GM13976 (cell line): ENCODE measurements around the gene PARP3.

Source experiments
- DNase-seq: peaks from one replicate; pipeline ENCODE4 v3.0.0; 2012; ENCODE audit warnings: low spot score
- in situ Hi-C: fragments of 300-500 bp; cut with MboI; formaldehyde crosslinking; loops from one replicate; pipeline ENCODE4 v1.12.0; 2022; ENCODE audit warnings: low sequenced_read_pairs, mixed read lengths, inconsistent platforms; ENCODE audit not compliant: unreplicated experiment
- TF ChIP-seq, protein P1 (sequence below): IDR thresholded peaks from 2 replicates; pipeline ENCODE4 v1.5.1; 2012; ENCODE audit warnings: borderline replicate concordance, mild to moderate bottlenecking; ENCODE audit not compliant: insufficient read depth; ENCODE audit errors: extremely low read depth, missing control alignments, control extremely low read depth

PARP3 gene

DNA sequence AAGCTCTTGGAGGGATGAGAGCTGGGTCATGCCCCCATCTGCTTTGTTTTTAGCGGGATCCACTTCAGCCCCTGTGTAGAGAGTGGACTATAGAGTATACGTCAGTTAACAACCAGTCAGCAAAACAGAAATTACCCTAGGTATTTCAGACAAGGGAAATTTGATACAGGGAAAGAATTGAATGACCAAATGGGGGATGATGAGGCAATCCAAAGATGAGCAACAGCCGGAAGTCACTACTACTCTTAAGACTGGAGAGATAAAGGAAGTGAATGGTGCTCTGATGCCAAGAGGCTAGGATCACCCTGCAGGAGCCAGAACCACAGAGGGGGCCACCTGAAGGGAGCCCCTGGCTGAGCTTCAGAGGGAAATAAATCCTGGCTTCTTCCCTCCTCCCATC lies 11.3 kb downstream of the PARP3 start:
- TF ChIP-seq, protein P1, sequence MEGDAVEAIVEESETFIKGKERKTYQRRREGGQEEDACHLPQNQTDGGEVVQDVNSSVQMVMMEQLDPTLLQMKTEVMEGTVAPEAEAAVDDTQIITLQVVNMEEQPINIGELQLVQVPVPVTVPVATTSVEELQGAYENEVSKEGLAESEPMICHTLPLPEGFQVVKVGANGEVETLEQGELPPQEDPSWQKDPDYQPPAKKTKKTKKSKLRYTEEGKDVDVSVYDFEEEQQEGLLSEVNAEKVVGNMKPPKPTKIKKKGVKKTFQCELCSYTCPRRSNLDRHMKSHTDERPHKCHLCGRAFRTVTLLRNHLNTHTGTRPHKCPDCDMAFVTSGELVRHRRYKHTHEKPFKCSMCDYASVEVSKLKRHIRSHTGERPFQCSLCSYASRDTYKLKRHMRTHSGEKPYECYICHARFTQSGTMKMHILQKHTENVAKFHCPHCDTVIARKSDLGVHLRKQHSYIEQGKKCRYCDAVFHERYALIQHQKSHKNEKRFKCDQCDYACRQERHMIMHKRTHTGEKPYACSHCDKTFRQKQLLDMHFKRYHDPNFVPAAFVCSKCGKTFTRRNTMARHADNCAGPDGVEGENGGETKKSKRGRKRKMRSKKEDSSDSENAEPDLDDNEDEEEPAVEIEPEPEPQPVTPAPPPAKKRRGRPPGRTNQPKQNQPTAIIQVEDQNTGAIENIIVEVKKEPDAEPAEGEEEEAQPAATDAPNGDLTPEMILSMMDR, result no peak
- in situ Hi-C loops, result no loop called here
- DNase-seq, result no peak

DNA sequence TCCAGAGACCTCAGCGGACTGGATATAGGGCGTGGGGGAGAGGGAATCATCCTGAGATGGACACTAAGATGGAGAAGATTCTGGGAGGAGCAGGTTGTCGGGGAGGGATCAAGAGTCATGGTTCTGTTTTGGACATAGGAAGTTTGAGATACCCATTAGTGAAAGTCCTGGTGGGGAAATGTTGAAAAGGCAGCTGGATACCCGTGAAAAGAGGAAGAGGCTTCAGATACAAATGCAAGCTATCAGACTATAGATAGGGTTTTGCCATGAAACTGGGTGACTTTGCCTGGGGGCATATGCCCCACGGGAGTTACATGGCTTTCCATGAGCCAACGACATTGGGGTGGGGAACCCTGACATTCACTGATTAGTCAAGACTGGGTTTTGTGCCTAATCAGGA lies 11.9 kb downstream of the PARP3 start:
- in situ Hi-C loops, result no loop called here
- DNase-seq, result no peak
- TF ChIP-seq, protein P1, result no peak

DNA sequence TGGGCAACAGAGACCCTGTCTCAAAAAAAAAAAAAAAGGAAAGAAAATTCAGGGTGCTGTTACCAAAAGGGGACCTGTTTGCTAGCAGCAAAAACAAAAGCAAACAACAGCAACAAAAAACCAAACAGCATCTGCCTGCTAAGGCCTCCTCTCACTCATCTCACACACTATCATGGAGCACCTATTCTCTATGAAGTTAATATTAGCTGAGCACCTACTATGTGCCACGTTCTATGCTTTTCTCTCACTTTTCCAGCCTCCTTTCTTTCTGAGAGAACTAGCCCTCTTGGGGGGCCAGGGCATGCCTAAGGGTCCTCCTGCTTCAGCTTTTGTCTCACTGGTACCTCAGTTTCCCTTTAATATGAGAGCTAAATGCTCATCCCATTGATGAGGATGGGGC lies 12.6 kb downstream of the PARP3 start:
- in situ Hi-C loops, result no loop called here
- no peak for DNase-seq
- TF ChIP-seq, protein P1, result no peak

GRCh38 chr3:51955175-51955892 lies 13.2 kb downstream of the PARP3 start, which contains the start of gene GPR62:
Gene GPR62, plus strand, starts transcription at chr3:51955381. Its CDS starts 272 bp downstream, at chr3:51955653.
- DNase-seq, result no peak
- TF ChIP-seq, protein P1, result no peak

DNA sequence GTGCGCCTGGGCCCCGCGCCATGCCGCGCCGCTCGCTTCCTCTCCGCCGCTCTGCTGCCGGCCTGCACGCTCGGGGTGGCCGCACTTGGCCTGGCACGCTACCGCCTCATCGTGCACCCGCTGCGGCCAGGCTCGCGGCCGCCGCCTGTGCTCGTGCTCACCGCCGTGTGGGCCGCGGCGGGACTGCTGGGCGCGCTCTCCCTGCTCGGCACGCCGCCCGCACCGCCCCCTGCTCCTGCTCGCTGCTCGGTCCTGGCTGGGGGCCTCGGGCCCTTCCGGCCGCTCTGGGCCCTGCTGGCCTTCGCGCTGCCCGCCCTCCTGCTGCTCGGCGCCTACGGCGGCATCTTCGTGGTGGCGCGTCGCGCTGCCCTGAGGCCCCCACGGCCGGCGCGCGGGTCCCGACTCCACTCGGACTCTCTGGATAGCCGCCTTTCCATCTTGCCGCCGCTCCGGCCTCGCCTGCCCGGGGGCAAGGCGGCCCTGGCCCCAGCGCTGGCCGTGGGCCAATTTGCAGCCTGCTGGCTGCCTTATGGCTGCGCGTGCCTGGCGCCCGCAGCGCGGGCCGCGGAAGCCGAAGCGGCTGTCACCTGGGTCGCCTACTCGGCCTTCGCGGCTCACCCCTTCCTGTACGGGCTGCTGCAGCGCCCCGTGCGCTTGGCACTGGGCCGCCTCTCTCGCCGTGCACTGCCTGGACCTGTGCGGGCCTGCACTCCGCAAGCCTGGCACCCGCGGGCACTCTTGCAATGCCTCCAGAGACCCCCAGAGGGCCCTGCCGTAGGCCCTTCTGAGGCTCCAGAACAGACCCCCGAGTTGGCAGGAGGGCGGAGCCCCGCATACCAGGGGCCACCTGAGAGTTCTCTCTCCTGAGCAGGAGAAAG lies 14.0 kb downstream of the PARP3 start:
- in situ Hi-C loops, result no loop called here
- TF ChIP-seq, protein P1, result no peak
- peak; percentile 58 for DNase-seq

More at GRCh38 chr3:51955175-51955892, 13.2 kb downstream of the PARP3 start, which contains the start of gene GPR62:
- in situ Hi-C loops, result no loop called here

GRCh38 chr3:51957520-51958205 lies 15.5 kb downstream of the PARP3 start:
- TF ChIP-seq, protein P1, result no peak
- DNase-seq, result no peak
- in situ Hi-C loops, result no loop called here
